Measurements from ENCODE around the gene HSPA1L. TPM values are rescaled to one million over a fixed set of nuclear protein-coding genes. Genes with fewer than 3 reads are reported as not detected.
A peak's percentile ranks its signal among the peaks of the same experiment; 100 is the strongest.

The HSPA1L gene
- total and polyA plus RNA-seq, 2 experiments from 2014 or later = 1.0 to 1.4 TPM

DNA sequence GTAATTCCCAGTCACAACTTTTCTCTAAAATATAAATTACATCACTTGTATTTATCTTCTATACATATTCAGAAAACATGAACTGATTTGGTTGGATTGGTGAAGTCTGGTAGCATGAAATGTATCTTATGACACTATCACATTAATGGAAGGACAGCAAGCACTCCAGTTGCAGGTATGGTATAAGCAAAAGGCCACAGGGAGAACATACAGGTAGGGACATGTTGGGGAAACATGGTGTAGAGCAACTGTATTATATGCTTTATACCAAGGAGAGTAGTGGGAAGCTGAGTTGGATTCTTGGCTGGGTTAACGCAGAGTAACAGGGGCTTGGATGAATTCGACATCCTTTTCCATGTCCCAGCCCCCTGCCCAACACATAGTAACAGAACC lies 18.1 kb downstream of the HSPA1L start:
- Histone ChIP-seq H3K4me3 (no peak overlapping the region), H3K27ac (no peak overlapping the region), H3K9me3 (ENCODE audit: low read depth) (no peaks in the 10 kb centered on the region), H3K4me2 (no peak overlapping the region), H3K27me3 (no peaks in the 10 kb centered on the region), H2AFZ (no peak overlapping the region), H4K20me1 (ENCODE audit: insufficient read depth, poor library complexity, severe bottlenecking) (no peaks in the 10 kb centered on the region), H3K9me2 (replicated peaks; ENCODE audit: insufficient read depth) (no peaks in the 10 kb centered on the region), H3K4me1 (ENCODE audit: insufficient read depth) (peaks cover 11% of the 10 kb centered on the region), H3K36me3 (replicated peaks; ENCODE audit: insufficient read depth, low read depth) (no peaks in the 10 kb centered on the region), H3K79me2 (peaks cover 37% of the 10 kb centered on the region)
- DNase-seq (ENCODE audit: low spot score) = no peak
- no peak for TF ChIP-seq EZH2 (IDR thresholded peaks at IDR 0.05; ENCODE audit: borderline replicate concordance)
- 98% methylated on average over 2 of the region's 2 CpGs for whole genome bisulfite sequencing (ENCODE audit: low lambda C conversion rate, missing lambda C conversion rate)

DNA sequence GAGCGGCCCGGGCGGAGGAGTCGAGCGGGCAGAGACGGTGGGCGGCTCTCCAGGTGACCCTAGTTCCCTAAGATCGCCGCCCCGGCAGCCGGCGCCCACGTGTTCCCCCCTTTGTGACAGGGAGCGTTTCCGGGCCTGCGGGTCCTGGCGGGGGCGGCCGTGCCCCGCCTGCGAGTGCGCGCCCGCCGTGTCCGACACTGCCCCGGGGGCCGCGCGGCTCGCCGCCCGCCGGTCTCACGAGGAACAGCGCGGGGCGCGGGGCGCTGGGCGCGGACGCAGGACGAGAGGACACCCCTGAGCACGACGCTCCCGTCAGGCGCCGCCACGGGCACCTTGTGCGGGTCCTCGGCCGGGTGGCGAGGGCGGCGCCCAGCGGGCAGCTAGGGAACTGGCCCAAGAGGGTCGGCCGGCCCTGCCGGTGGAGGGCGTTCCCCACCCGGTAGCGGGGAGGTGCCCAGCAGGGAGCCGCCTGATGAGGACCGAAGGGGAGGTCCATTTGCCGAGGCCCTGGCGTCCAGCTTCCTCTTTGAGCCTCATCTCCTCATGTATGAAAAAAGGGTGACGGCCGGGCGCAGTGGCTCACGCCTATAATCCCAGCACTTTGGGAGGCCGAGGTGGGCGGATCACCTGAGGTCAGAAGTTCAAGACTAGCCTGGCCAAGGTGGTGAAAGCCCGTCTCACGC lies 19.3 kb downstream of the HSPA1L start, which contains the start of gene VARS1:
TSS of gene VARS1 (minus strand) at position 137 of the 683 bp plus-strand sequence. CDS start 535 bp downstream, outside the sequence.
- Histone ChIP-seq H3K27me3 (no peaks in the 10 kb centered on the region), H2AFZ (peak within 1 kb of the TSS; percentile 57), H3K79me2 (peaks cover 31% of the 10 kb centered on the region), H3K36me3 (replicated peaks; ENCODE audit: insufficient read depth, low read depth) (no peaks in the 10 kb centered on the region), H3K27ac (peak within 1 kb of the TSS; percentile 93), H3K4me3 (peak within 1 kb of the TSS; percentile 80), H4K20me1 (ENCODE audit: insufficient read depth, poor library complexity, severe bottlenecking) (no peaks in the 10 kb centered on the region), H3K9me3 (ENCODE audit: low read depth) (no peaks in the 10 kb centered on the region), H3K4me2 (peak within 1 kb of the TSS; percentile 96), H3K9me2 (replicated peaks; ENCODE audit: insufficient read depth) (no peaks in the 10 kb centered on the region), H3K4me1 (ENCODE audit: insufficient read depth) (peaks cover 11% of the 10 kb centered on the region)
- WGBS (ENCODE audit: low lambda C conversion rate, missing lambda C conversion rate) = 4% methylated on average over 62 of the region's 75 CpGs
- DNase-seq (ENCODE audit: low spot score) = peak; percentile 96
- TF ChIP-seq, protein P1, sequence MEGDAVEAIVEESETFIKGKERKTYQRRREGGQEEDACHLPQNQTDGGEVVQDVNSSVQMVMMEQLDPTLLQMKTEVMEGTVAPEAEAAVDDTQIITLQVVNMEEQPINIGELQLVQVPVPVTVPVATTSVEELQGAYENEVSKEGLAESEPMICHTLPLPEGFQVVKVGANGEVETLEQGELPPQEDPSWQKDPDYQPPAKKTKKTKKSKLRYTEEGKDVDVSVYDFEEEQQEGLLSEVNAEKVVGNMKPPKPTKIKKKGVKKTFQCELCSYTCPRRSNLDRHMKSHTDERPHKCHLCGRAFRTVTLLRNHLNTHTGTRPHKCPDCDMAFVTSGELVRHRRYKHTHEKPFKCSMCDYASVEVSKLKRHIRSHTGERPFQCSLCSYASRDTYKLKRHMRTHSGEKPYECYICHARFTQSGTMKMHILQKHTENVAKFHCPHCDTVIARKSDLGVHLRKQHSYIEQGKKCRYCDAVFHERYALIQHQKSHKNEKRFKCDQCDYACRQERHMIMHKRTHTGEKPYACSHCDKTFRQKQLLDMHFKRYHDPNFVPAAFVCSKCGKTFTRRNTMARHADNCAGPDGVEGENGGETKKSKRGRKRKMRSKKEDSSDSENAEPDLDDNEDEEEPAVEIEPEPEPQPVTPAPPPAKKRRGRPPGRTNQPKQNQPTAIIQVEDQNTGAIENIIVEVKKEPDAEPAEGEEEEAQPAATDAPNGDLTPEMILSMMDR (IDR thresholded peaks at IDR 0.05; ENCODE audit: poor library complexity) = peak; percentile 75
- no peak for TF ChIP-seq EZH2 (IDR thresholded peaks at IDR 0.05; ENCODE audit: borderline replicate concordance)
- TF ChIP-seq EZH2phosphoT487 (IDR thresholded peaks at IDR 0.05; ENCODE audit: low read depth, severe bottlenecking, unreplicated experiment) = no peak

DNA sequence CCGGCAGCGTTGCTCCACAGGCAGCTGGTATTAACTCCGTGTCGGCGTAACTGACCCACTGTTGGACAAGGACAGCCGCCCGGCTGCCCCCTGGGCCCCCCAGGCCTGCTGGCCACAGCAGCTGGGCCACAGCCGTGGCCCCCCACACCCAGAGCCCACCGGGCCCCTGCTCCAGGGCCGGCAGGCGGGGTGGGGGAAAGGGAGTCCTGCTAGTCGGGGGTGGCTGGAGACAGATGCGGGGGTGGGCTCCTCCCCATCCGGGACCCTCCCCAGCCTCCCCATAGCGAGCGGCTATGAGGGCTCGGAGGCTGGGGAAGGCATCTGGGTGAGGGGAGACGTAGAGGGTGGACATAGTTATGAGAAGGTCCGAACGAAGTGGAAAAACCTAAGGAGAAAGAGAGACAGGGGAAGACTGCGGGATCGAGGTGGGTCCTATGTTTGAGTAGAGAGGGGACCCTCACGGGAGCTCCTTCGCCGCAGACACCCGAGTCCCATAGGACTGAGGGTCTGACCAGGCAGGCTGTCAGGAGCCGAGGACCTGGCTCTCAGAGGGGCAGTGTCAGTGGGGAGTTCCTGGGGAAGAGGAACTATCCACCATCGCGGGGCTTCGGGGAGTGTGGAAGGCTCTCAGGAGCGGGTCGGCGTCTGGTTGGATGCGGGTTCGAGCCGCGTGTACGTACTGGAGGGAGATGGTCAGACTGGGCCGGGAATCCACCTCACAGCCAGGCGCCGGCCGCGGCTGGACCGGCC lies 20.0 kb downstream of the HSPA1L start:
- WGBS (ENCODE audit: low lambda C conversion rate, missing lambda C conversion rate) = under 1% methylated on average over 37 of the region's 44 CpGs

More for the DNA sequence above, 20.0 kb downstream of the HSPA1L start:
- H3K79me2 ChIP-seq = peaks cover 33% of the 10 kb centered on the region
- peaks cover 11% of the 10 kb centered on the region for H3K4me1 ChIP-seq (ENCODE audit: insufficient read depth)
- TF ChIP-seq EZH2 (IDR thresholded peaks at IDR 0.05; ENCODE audit: borderline replicate concordance) (no peak), EZH2phosphoT487 (IDR thresholded peaks at IDR 0.05; ENCODE audit: low read depth, severe bottlenecking, unreplicated experiment) (no peak)
- TF ChIP-seq, protein P1 (IDR thresholded peaks at IDR 0.05; ENCODE audit: poor library complexity) = no peak
- H3K36me3 ChIP-seq (replicated peaks; ENCODE audit: insufficient read depth, low read depth) = no peaks in the 10 kb centered on the region
- H3K27me3 ChIP-seq = no peaks in the 10 kb centered on the region
- peak overlapping the region; percentile 80 for H3K4me3 ChIP-seq
- no peak for DNase-seq (ENCODE audit: low spot score)
- H3K27ac ChIP-seq = peak overlapping the region; percentile 93
- no peaks in the 10 kb centered on the region for H4K20me1 ChIP-seq (ENCODE audit: insufficient read depth, poor library complexity, severe bottlenecking)
- peak overlapping the region; percentile 57 for H2AFZ ChIP-seq
- peak overlapping the region; percentile 96 for H3K4me2 ChIP-seq
- no peaks in the 10 kb centered on the region for H3K9me2 ChIP-seq (replicated peaks; ENCODE audit: insufficient read depth)
- no peaks in the 10 kb centered on the region for H3K9me3 ChIP-seq (ENCODE audit: low read depth)
